H1 (cell line): ENCODE results near the gene CCDC159. TPM values are rescaled to one million over a fixed set of nuclear protein-coding genes. Genes with fewer than 3 reads are reported as not detected.

Source experiments
- CTCF ChIA-PET: fragments of 300-600 bp; sonication (Branson Sonifier 250); formaldehyde crosslinking; loops from one replicate; lab custom pipeline; 2021; ENCODE audit not compliant: partially characterized antibody; lab: Charles Lee
- POLR2A ChIA-PET: fragments of 300-600 bp; sonication (Branson Sonifier 250); formaldehyde crosslinking; loops from one replicate; lab custom pipeline; 2021; ENCODE audit warnings: inconsistent platforms; ENCODE audit not compliant: partially characterized antibody; lab: Charles Lee
- DNase-seq, 2 experiments: peaks; one replicate each; pipeline versions ENCODE4 v3.0.0 to v3.0.0-alpha.2; 2010 to 2022; ENCODE audit warnings: low spot score in 2 of 2, low read depth in 1 of 2, mixed read lengths in 1 of 2
- FAIRE-seq: peaks from 2 replicates; lab custom pipeline; 2011; peaks lifted over from hg19 to GRCh38; lab: Jason Lieb, UNC
- H2AFZ ChIP-seq: 2 replicates; pipeline ENCODE4 v1.8.1; 2012; ENCODE audit warnings: low read length, inconsistent platforms
- H2AK5ac ChIP-seq: 2 replicates; pipeline ENCODE4 v1.6.1; 2013; ENCODE audit warnings: low read depth, low read length
- H2BK120ac ChIP-seq: replicated peaks from 2 replicates; pipeline ENCODE3; 2013; ENCODE audit warnings: low read depth, low read length, inconsistent platforms
- H2BK12ac ChIP-seq: 2 replicates; pipeline ENCODE4 v1.6.1; 2013; ENCODE audit warnings: low read depth, low read length
- H2BK15ac ChIP-seq: 2 replicates; pipeline ENCODE4 v1.6.1; 2013; ENCODE audit warnings: low read length
- H2BK20ac ChIP-seq: 2 replicates; pipeline ENCODE4 v1.6.1; 2013; ENCODE audit warnings: low read length
- H2BK5ac ChIP-seq: 2 replicates; pipeline ENCODE4 v1.6.1; 2013; ENCODE audit warnings: low read depth, low read length
- H3K14ac ChIP-seq: 2 replicates; pipeline ENCODE4 v1.6.1; 2013; ENCODE audit warnings: inconsistent platforms; ENCODE audit not compliant: insufficient read length
- H3K18ac ChIP-seq: 2 replicates; pipeline ENCODE4 v1.6.1; 2013; ENCODE audit warnings: low read length; ENCODE audit errors: extremely low read depth
- H3K23ac ChIP-seq: 2 replicates; pipeline ENCODE4 v1.6.1; 2013; ENCODE audit warnings: inconsistent platforms; ENCODE audit not compliant: insufficient read length
- H3K23me2 ChIP-seq: 2 replicates; pipeline ENCODE4 v1.6.1; 2013; ENCODE audit warnings: low read depth, low read length
- H3K27ac ChIP-seq: 2 replicates; pipeline ENCODE4 v1.6.1; 2011; ENCODE audit warnings: low read depth, low read length, inconsistent platforms
- H3K27me3 ChIP-seq, 4 experiments: replicated peaks in 1 of 4; 1 replicate in 1 of 4; 2 replicates in 3 of 4; pipeline versions ENCODE4 v1.6.1 to v1.8.1; 2011 to 2013; ENCODE audit warnings: low read length in 3 of 4, mild to moderate bottlenecking in 3 of 4, inconsistent platforms in 2 of 4, mixed read lengths in 2 of 4, moderate library complexity in 1 of 4; ENCODE audit not compliant: control insufficient read depth in 3 of 4, insufficient read depth in 3 of 4; ENCODE audit errors: extremely low read depth in 1 of 4
- H3K36me3 ChIP-seq, 4 experiments: 2 replicates each; pipeline versions ENCODE4 v1.6.1 to v1.8.1; 2011 to 2013; ENCODE audit warnings: mild to moderate bottlenecking in 4 of 4, low read length in 3 of 4, moderate library complexity in 2 of 4, control low read depth in 1 of 4, inconsistent platforms in 1 of 4; ENCODE audit not compliant: insufficient read depth in 4 of 4, control insufficient read depth in 2 of 4
- H3K4ac ChIP-seq: replicated peaks from 2 replicates; pipeline ENCODE3; 2013; ENCODE audit warnings: low read length, low read depth, mixed read lengths, inconsistent platforms; ENCODE audit not compliant: insufficient read length
- H3K4me1 ChIP-seq, 4 experiments: replicated peaks in 1 of 4; 1 replicate in 1 of 4; 2 replicates in 3 of 4; pipeline versions ENCODE4 v1.6.1 to v1.8.1; 2011 to 2013; ENCODE audit warnings: low read length in 3 of 4, inconsistent platforms in 2 of 4, mixed read lengths in 1 of 4; ENCODE audit not compliant: insufficient read depth in 4 of 4, control insufficient read depth in 3 of 4
- H3K4me2 ChIP-seq, 2 experiments: 2 replicates each; pipeline versions ENCODE4 v1.6.1 to v1.8.1; 2011 to 2013; ENCODE audit warnings: low read depth in 2 of 2, low read length in 2 of 2, control low read depth in 1 of 2, inconsistent platforms in 1 of 2, mild to moderate bottlenecking in 1 of 2; ENCODE audit not compliant: insufficient read depth in 1 of 2
- H3K4me3 ChIP-seq, 4 experiments: fragments of 200-600, 300-600 bp in 1 of 4; sonication (generic), shearing (Covaris generic), sonication (Bioruptor Twin) in 1 of 4; 2 replicates each; pipeline versions ENCODE4 v1.5.1 to v1.8.1; 2011 to 2016; ENCODE audit warnings: low read length in 4 of 4, low read depth in 3 of 4, control low read depth in 2 of 4, inconsistent platforms in 2 of 4, mild to moderate bottlenecking in 2 of 4, mixed read lengths in 1 of 4, moderate library complexity in 1 of 4; ENCODE audit not compliant: insufficient read depth in 2 of 4; ENCODE audit errors: extremely low read depth in 1 of 4
- H3K56ac ChIP-seq: replicated peaks from 2 replicates; pipeline ENCODE3; 2013; ENCODE audit warnings: low read depth, mild to moderate bottlenecking, mixed read lengths, low read length, inconsistent platforms; ENCODE audit not compliant: insufficient read length
- H3K79me1 ChIP-seq: 2 replicates; pipeline ENCODE4 v1.6.1; 2013; ENCODE audit warnings: low read depth, low read length, control low read depth
- H3K79me2 ChIP-seq, 2 experiments: 2 replicates each; pipeline versions ENCODE4 v1.6.1 to v1.8.1; 2012 to 2013; ENCODE audit warnings: low read length in 2 of 2, mild to moderate bottlenecking in 2 of 2, inconsistent platforms in 1 of 2; ENCODE audit not compliant: insufficient read depth in 2 of 2, control insufficient read depth in 1 of 2
- H3K9ac ChIP-seq, 4 experiments: replicated peaks in 1 of 4; 1 replicate in 1 of 4; 2 replicates in 3 of 4; pipeline versions ENCODE4 v1.6.1 to v1.8.1; 2011 to 2013; ENCODE audit warnings: low read depth in 3 of 4, low read length in 3 of 4, control low read depth in 2 of 4, mild to moderate bottlenecking in 2 of 4, moderate library complexity in 2 of 4, inconsistent platforms in 1 of 4; ENCODE audit errors: extremely low read depth in 1 of 4
- H3K9me3 ChIP-seq, 2 experiments: 2 replicates each; pipeline versions ENCODE4 v1.6.1 to v1.8.1; 2012 to 2013; ENCODE audit warnings: mild to moderate bottlenecking in 2 of 2, moderate library complexity in 2 of 2, control low read depth in 1 of 2, inconsistent platforms in 1 of 2, low read depth in 1 of 2, low read length in 1 of 2, mixed read lengths in 1 of 2; ENCODE audit not compliant: insufficient read depth in 2 of 2
- H4K20me1 ChIP-seq, 2 experiments: replicated peaks in 1 of 2; 2 replicates each; pipeline versions ENCODE3 to v1.8.1; 2011 to 2013; ENCODE audit warnings: inconsistent platforms in 2 of 2, low read length in 2 of 2, mild to moderate bottlenecking in 1 of 2; ENCODE audit not compliant: insufficient read depth in 2 of 2, control insufficient read depth in 1 of 2
- H4K5ac ChIP-seq: 2 replicates; pipeline ENCODE4 v1.6.1; 2013; ENCODE audit warnings: low read length, low read depth, mixed read lengths, inconsistent platforms; ENCODE audit not compliant: insufficient read length
- H4K8ac ChIP-seq: 2 replicates; pipeline ENCODE4 v1.8.0; 2013; ENCODE audit warnings: mild to moderate bottlenecking, moderate library complexity, low read length, inconsistent platforms; ENCODE audit not compliant: insufficient read depth; ENCODE audit errors: extremely low read depth
- H4K91ac ChIP-seq: replicated peaks from 2 replicates; pipeline ENCODE3; 2013; ENCODE audit warnings: low read length, mixed read lengths, inconsistent platforms; ENCODE audit not compliant: insufficient read length
- PHF8 ChIP-seq: fragments of 200-600 bp; sonication (generic); conservative IDR thresholded peaks from 2 replicates; pipeline ENCODE4 v1.7.1; 2012; ENCODE audit warnings: low read depth, mild to moderate bottlenecking, inconsistent platforms, low read length, moderate library complexity
- SAP30 ChIP-seq: fragments of 300-600 bp; sonication (generic); IDR thresholded peaks from 2 replicates; pipeline ENCODE4 v1.7.1; 2012; ENCODE audit warnings: low read length, moderate library complexity, mild to moderate bottlenecking, inconsistent platforms; ENCODE audit not compliant: insufficient read depth, insufficient replicate concordance
- WGBS, 2 experiments: shearing (Covaris generic) in 1 of 2; methylation state at CpG; one replicate each; pipeline versions ENCODE4 v1.1.6 to v1.1.7; 2013 to 2015; ENCODE audit warnings: low lambda C conversion rate in 2 of 2, mixed read lengths in 2 of 2, inconsistent platforms in 1 of 2, low coverage in 1 of 2, missing lambda C conversion rate in 1 of 2; ENCODE audit not compliant: insufficient replicate concordance in 2 of 2, insufficient coverage in 1 of 2, insufficient read length in 1 of 2; ENCODE audit errors: extremely low coverage in 1 of 2, missing lambda C conversion rate in 1 of 2; 5-methylcytosine and 5-hydroxymethylcytosine counted together
- polyA plus RNA-seq, 7 experiments: library from polyadenylated mRNA; depleted of rRNA in 3 of 7; stranded (reverse) in 5 of 7; unstranded in 2 of 7; fragments of >200 nt in 5 of 7; fragments of 200-250 nt in 2 of 7; gene quantifications; 1 replicate in 5 of 7; 2 replicates in 1 of 7; 4 replicates in 1 of 7; pipeline versions ENCODE4 v1.2.1 to v1.2.3, GENCODE V29; 2011 to 2013; ENCODE audit warnings: missing spikeins in 2 of 7, mixed read lengths in 2 of 7
- total RNA-seq: library from RNA; stranded (reverse); fragmentation: NEBNext Ultra II Directional; extraction: Animal tissue kit (Norgen Biotek cat#: 25700); gene quantifications from 2 replicates; pipeline ENCODE4 v1.2.1, GENCODE V29; 2021
- TF ChIP-seq, protein P1 (sequence below): IDR thresholded peaks from 2 replicates; pipeline ENCODE4 v1.6.1; 2011; ENCODE audit warnings: low read length, improper control_type of control experiment

Gene CCDC159
- total and polyA plus RNA-seq, 2 of the 8 experiments (the other 6 are each of a cell fraction or from before 2014, with no cell fraction given): 4.0 to 5.4 TPM

DNA sequence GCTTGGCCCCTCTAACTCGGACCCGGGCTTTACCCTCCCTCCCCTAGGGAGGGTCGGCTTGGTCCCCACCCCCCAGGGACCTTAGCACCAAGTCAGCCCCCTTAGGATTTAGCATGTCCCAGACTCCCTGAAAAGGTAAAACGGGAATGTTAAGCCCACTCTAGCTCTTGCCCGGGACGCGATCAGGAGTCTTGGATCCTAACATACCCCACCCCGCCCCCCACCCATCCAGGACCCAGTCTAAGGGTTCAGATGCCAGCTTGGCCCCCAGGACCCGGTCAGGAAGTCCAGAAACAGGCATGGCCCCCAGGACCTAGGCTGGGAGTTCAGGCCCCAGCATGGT lies 37.4 kb downstream of the CCDC159 start:
- no peaks in the 10 kb centered on the region for H3K9me3 ChIP-seq
- 0 out of 2 replicates have a peak overlapping the region, but pooled peaks have one; percentile 16 for H2BK15ac ChIP-seq
- peak overlapping the region; percentile 42 for H4K5ac ChIP-seq
- no peak for FAIRE-seq
- no peak overlapping the region for H2BK120ac ChIP-seq
- no peak overlapping the region for H3K4ac ChIP-seq
- ChIA-PET CTCF (interaction anchor here (0.7 to 16.8 kb wide), 33 partner anchors 7 to 170 kb away, joined by 3 to 197 read pairs (median 6); partner anchors contain the start of genes CCDC159, CNN1, ODAD3 and PRKCSH), POLR2A (interaction anchor here (0.7 to 4.7 kb wide), 24 partner anchors 8 to 99 kb away, joined by 3 to 48 read pairs (median 4); partner anchors contain the start of genes CCDC159, ELAVL3, RAB3D and RGL3)
- no peaks in the 10 kb centered on the region for H3K36me3 ChIP-seq
- no peak overlapping the region for H2BK20ac ChIP-seq
- H3K27me3 ChIP-seq: no peaks in the 10 kb centered on the region
- H2AK5ac ChIP-seq: no peak overlapping the region
- 0% methylated on average over 7 of the region's 9 CpGs; no CpG with 5 or more reads in 1 of the 2 experiments for WGBS, 2 experiments
- TF ChIP-seq PHF8 (no peak), SAP30 (peak; percentile 23)
- TF ChIP-seq, protein P1, sequence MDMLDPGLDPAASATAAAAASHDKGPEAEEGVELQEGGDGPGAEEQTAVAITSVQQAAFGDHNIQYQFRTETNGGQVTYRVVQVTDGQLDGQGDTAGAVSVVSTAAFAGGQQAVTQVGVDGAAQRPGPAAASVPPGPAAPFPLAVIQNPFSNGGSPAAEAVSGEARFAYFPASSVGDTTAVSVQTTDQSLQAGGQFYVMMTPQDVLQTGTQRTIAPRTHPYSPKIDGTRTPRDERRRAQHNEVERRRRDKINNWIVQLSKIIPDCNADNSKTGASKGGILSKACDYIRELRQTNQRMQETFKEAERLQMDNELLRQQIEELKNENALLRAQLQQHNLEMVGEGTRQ: no peak
- H4K91ac ChIP-seq: peak overlapping the region; percentile 1
- no peak overlapping the region; the same call in 1 of the 2 replicates for H2BK5ac ChIP-seq
- H2AFZ ChIP-seq: no peak overlapping the region
- H3K79me2 ChIP-seq: no peaks in the 10 kb centered on the region
- peaks cover 2% of the 10 kb centered on the region in 2 experiments for H4K20me1 ChIP-seq
- H3K4me2 ChIP-seq: peak overlapping the region; percentile 86 to 90
- no peak for DNase-seq
- peaks cover 0 to 11% (median 5%) of the 10 kb centered on the region in 4 experiments; a peak in 5 of 7 replicates for H3K4me1 ChIP-seq
- H3K56ac ChIP-seq: peak overlapping the region; percentile 12
- H3K79me1 ChIP-seq: 0 out of 2 replicates have a peak, but pooled peaks cover 2% of the 10 kb centered on the region
- peak overlapping the region; percentile 68 for H3K14ac ChIP-seq
- no peak overlapping the region for H3K23ac ChIP-seq
- no peak overlapping the region for H4K8ac ChIP-seq
- peaks cover 24% of the 10 kb centered on the region for H3K23me2 ChIP-seq
- no peak overlapping the region for H2BK12ac ChIP-seq
- H3K27ac ChIP-seq: no peak overlapping the region
- H3K4me3 ChIP-seq: peak overlapping the region; percentile 60 to 78 (median 61)
- no peak overlapping the region; the same call in 1 of the 2 replicates for H3K18ac ChIP-seq
- peak overlapping the region in 1 of 4 experiments; percentile 35; a peak in 2 of 7 replicates for H3K9ac ChIP-seq
